GM19099 (cell line): ENCODE data around the gene RHOV.
A peak's percentile ranks its signal among the peaks of the same experiment; 100 is the strongest.

ENCODE experiments used
- POLR2A ChIP-seq: IDR thresholded peaks from 3 replicates; pipeline ENCODE4 v1.6.1; 2011; ENCODE audit warnings: low read depth; ENCODE audit not compliant: insufficient read length; ENCODE audit errors: extremely low read depth

RHOV gene

DNA sequence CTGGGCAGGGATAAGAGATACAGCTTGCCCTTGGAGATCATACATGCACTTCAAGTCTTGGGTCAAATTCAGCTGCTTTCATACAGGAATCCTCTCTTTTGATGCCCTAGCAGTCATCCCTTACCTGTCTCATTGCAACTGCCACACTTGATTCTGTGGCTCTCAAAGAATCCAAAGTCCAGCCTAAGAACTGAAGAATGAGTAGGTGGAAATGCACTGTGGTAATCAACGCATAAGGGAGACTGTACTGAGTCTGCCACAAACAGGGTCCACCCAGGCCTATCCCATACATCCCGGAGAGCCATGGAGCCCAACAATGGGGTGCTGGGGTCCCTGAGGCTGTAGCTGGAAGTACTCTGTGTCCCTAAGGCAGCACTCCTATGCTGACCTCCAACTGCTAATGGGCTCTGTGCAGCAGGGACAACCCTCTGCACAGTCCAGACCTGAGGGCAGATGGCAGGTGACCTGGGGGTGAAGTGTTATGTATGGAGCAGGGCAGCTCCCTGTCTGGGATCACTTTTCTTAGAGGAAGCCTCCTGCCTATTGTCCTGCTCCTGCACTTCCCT lies 18.5 kb upstream of the RHOV start:
- TF ChIP-seq POLR2A, result no peak

DNA sequence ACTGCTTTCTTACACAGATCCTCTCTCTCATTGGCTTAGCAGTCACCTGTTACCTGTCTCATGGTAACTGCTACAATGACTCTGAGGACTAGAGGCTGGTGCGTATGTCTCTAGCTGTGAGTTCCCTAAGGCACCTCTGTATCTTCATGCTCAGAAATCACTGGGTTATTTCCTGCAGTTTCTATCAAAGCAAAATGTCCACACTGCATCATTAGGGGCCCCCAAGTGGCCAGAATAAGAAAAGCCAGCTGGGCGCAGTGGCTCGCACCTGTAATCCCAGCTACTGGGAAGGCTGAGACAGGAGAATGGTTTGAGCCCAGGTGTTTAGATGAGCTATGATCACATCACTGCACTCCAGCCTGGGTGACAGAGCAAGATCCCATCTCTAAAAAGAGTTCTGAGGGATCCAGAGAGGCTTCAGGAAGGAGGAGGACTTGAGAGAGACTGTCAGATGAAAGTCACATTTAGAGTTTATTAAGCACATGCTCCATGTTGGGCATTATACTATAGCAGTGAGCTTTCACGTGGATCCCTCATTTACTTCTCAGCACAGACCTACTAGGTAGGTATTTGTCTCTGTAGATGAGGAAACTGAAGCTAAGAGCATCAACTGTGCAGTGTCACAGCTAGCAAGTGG lies 17.9 kb upstream of the RHOV start:
- no peak for TF ChIP-seq POLR2A

DNA sequence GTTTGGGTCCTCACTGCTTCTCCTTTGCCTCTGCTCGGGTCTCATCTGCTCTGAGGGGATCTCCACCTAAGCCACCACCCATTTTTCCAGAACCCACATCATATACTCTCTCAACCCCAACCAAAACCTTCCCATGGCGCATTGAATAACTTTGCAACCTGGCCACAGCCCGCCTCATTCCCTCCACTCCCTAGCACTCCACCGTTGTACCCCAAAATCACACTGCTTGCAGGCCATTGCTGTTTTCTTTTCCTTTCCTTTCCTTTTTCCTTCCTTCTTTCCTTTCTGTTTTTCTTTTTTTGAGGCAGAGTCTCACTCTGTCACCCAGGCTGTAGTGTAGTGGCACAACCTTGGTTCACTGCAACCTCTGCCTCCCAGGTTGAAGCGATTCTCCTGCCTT lies 17.1 kb upstream of the RHOV start:
- no peak for TF ChIP-seq POLR2A

DNA sequence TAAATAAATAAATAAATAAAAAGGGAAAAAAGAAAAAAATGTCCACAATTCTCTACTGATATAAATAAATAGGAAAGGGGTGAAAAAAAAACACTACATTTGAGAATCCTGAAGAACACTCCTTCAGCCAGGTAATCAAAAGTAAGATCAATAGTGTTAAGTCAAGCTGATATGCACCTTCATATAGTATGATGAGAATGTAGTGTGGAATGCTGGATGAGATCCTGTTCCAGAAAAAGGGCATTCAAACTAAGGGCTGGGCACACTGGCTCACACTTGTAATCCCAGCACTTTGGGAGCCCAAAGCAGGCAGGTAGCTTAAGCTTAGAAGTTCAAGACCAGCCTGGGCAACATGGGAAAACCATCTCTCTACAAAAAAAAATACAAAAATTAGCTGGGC lies 15.1 kb upstream of the RHOV start:
- no peak for TF ChIP-seq POLR2A

DNA sequence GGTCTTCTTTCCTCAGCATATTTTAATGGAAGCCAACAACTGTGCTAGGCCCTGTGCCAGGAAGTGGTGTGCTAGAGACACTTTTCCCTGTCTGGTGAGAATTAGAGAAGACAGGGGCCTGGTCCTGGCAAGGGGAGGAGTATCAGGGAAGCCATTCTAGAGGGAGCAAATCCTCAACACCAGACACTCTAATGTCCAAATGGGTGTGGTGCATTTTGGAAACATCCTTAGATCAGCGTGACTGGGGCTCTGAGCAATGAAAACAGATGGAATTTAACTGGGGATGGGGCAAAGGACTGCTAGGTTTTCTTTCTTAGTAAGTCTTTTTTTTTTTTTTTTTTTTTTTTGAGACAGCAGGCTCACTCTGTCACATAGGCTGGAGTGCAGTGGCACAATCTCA lies 12.6 kb upstream of the RHOV start:
- TF ChIP-seq POLR2A, result no peak

DNA sequence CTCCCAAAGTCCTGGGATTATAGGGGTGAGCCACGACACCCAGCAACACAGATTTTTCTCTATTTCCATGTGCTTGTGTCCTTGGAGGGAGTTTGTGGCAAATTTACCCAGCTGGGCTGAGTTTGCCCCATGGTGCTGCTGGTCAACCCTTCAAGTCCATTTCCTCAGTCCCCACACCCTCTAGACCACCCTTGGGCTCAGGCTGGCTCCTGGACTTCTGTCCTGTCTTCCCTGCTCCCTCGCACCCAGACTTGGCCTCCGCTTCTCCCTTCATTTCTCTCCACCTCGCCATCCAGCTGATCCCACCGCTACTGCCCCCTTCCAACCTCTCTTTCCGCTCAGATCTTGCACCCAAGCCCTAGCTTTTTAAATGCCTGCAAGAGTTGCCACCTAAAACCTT lies 7.3 kb upstream of the RHOV start:
- no peak for TF ChIP-seq POLR2A

DNA sequence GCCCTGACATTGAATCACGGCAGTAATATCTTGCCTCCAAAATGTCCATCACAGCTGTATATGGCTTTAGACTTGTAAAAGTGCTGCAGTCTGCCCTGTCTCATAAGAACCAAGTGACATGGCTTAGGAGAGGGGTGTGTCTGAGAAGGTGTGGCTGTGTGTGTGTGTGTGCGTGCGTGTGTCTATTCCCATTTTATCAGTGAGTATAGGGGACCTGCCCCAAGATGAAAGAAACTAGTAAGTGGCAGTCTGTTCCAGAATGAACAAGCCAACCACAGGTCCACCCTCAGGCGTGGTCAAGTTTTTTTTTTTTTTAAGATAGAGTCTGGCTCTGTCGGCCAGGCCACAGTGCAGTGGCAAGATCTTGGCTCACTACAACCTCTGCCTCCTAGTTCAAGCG lies 5.6 kb upstream of the RHOV start:
- no peak for TF ChIP-seq POLR2A

DNA sequence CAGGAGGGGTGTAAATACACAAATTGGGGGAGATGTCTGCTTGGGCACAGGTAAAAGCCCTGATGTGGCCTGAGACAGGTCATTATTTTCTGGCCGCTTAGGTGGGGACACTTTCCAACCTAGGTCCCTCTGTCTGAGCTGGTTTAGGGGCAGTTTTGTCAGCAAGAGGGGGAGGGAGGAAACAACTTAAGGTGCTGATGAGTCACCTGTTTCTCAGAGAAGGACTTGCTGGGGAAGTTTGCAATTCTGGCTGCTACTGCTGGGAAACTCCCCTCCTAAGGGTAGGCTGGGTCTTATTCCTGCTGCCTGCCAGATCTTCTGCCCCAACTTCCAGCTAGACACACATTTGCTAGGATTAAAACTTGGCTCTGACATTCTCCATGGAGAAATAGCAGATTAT lies 4.8 kb upstream of the RHOV start:
- no peak for TF ChIP-seq POLR2A

DNA sequence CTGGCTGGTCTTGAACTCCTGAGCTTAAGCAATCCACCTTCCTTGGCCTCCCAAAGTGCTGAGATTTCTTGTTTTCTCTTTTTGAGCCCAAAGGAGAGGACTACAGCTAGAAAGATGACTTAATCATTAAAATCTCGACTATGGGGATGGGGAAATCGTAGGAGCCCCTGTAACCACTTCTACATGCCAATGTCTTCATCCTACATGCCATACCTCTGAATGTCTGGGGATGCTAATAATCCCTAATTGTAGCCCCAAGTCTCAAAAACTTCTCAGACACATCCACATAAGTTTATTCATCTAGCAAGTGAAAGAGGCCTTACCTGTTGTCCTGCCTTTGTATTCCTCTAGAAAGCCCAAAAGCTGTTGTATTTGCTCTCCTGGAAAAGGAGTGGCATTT lies 3.7 kb upstream of the RHOV start:
- no peak for TF ChIP-seq POLR2A

DNA sequence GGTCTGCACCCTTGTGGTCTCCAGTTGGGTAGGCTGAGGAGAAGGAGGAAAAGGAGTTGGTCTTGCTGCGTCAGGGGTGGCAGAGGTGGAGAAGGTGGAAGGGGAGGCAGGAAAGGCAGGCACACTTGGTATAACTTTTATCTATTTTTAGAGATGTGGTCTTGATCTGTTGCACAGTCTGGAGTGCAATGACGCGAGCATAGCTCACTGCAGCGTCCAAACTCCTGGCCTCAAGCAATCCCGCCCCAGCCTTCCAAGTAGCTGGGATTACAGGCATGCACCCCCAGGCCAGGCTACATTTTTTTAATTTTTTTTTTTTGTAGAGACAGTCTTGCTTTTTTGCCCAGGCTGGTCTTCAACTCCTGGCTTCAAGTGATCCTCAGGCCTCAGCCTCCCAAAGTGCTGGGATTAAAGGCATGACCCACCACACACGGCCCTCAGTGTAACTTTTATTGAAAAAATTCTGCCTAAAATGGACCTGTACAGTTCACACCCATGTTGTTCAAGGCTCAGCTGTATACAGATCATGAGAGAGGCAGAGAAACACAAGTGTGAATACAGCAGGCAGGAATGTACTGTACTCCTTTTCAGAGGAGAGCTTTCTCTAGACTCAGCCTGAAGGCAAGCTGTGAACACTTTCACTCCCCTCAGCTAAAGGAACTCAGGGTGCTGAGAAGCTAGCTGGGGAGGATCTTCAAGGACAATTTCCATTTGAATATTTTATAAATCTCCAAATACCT lies 2.1 kb upstream of the RHOV start:
- TF ChIP-seq POLR2A, result no peak

DNA sequence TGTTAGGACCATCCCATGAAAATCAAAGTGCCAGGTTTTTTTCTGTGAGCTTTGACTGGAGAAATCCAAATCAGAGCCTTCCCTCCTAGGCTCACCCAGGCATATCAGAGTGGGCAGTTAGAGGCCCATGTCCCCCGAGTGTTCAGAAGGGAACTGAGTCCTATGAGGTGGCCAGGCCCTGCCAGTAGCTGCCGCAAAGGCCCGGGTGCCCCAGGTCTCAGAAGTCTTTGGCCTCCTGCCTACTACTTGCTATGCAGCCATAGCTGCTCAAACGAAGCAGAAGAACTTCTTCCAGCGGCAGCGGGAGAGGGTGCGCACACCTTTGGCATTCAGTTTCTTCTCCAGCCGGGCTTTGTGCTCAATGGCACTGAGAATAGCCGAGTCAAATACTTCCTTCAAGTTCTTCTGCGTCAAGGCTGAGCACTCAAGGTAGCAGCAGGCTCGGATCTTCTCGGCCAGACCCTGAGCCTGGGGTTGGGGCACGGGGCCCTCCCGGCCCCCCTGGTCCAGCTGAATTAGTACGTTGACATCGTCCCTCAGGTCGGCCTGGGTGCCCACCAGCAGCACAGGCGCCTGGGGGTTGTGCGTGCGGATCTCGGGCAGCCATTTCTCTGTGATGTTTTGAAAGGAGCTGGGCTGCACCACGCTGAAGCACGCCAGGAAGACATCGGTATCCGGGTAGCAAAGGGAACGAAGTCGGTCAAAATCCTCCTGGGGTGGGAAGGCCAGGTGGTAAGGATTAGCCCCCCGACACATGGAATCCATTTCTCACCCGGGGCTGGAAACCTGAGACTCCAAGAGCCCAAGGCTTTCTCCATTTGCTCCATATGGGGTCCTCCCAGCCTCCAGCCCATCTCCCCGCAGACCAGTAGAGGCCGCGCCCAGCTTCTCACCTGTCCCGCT lies 992 bp downstream of the RHOV start:
- no peak for TF ChIP-seq POLR2A

DNA sequence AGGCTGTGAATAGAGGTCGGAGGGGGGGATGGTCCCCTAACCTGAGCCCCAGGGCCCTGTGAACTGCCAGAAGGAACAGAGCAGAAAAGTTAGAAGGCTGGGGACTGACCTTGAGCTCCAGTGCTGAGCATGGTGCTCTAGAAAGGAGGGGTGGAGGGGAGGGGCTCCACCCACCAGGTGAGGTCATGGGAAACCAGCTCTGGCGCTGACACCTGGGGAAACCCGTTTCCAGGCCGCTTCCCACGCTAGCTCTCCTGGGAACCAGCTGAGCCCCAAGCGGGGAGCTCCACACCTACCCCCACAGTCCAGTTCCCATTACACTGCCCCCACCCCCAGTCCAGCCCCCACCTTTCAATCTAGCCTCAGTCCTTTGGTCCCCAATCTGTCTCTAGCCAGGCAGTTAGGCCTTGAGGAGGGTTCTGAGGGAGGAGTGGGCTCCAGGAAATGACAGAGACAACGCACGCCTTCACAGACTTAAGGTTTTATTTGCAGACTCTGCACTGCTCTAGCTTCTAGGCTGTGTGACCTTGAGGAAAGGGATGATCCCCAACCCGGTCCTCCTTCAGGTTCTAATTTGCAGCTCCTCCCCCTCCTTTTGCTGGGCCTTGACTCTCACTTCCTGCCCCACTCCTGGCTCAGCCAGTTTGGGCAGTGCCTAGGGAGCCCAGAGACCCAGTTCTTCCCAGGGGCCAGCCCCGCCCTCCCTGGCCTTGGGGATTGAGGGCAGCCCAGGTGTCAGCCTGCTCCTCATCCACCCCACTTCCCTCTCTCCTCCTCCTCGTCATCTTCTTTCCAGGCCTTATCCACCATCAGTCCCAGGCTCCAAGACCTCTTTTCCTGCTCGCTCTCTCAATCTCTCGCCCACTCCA lies 2.1 kb downstream of the RHOV start:
- TF ChIP-seq POLR2A, result peak; percentile 42

DNA sequence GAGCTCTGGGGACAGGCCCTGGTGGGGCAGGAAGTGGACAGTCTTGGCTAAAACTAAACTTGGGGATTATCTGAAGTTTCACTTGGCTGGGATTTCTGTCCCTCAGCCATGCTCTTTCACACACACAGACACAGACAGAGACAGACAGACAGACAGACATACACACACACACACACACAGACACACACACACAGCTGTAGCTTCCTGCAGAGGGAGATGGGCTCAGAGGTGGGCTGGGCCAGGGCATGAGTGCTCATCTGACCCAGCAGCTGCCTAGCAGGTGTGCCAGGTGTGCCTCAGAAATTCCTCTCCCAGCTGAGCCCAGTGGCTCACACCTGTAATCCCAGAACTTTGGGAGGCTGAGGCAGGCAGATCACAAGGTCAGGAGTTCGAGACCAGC lies 3.3 kb downstream of the RHOV start:
- TF ChIP-seq POLR2A, result no peak

DNA sequence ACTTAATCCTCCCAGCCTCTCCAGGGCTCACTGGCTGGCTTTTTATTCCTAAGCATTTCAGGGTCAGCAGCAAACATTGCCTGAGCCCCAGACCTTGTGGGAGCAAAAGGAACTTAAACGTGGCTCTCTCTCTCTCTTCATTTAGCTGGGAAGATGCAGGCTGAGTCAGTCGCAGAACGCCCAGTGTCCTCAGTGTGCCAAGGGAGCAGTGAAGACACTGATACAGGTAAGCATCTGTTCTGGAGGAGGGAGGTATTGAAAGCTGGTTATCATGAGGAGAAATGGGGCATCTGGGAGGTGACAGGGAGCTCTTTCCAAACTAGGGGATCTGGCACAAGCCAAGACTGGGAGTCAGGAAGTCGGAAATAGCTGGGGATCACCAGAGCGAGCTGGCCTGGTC lies 4.3 kb downstream of the RHOV start:
- no peak for TF ChIP-seq POLR2A

DNA sequence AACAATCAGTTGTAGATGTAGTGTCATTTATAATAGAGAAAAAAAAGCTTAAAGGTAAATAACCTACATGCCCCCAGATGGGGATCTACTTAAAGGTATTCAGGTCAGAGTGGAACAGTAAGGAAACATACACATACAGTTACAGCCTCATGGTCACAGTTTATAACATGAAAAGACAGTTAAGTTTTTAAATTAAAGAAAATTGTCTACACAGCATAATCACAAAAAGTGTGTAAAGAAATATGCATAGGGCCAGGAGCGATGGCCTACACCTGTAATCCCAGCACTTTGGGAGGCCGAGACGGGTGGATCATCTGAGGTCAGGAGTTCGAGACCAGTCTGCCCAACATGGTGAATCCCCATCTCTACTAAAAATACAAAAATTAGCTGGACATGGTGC lies 6.8 kb downstream of the RHOV start:
- no peak for TF ChIP-seq POLR2A

DNA sequence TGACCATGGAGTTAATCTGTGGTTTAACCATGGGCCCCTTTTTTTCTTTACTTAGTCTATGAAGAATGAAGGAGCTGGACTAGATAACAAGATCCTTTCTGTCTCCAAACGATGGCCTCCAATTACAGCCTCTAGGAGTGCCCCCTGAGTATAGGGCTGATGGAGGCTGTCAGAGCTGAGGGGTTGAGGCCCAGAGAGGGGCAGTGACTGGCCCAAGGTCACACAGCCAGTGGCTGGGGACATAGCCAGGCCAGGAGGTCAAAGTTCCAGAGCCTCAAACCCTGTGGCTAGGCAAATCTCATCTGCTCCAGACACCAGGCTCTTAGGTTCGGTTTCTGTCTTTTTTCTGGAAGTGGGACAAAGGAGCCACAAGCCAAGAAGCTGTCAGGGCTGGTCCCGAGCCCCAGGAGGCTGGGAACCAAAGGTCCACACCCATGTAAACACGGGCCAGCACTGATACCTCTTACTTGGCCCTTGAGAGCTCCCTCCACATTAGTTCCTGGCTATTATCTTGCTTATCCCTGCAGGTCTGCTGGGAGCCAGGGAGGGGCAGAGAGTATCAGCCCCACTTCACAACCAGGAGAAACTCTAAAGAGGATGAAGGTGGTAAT lies 10.3 kb downstream of the RHOV start:
- TF ChIP-seq POLR2A, result no peak
